Activated naive CD4-positive, alpha-beta T cell treated with anti-CD3 and anti-CD28 coated beads for 36 hours (primary cell): ENCODE measurements around the gene IL21R. TPM values are rescaled to one million over a fixed set of nuclear protein-coding genes. Genes with fewer than 3 reads are reported as not detected.

Experiments used
- CTCF ChIA-PET: fragments of 350-600 bp; sonication (Branson Sonifier 250); formaldehyde crosslinking; loops from one replicate; lab custom pipeline; 2021; ENCODE audit warnings: antibody characterized with exemption; lab: Charles Lee
- DNase-seq: peaks from one replicate; pipeline ENCODE4 v3.0.0-alpha.2; 2020
- H3K27ac Mint-ChIP-seq: one replicate; pipeline ENCODE4 v1.8.0; 2021; ENCODE audit warnings: mild to moderate bottlenecking, mixed read lengths
- H3K27me3 Mint-ChIP-seq: one replicate; pipeline ENCODE4 v1.8.0; 2021; ENCODE audit warnings: low read depth, mixed read lengths
- H3K36me3 Mint-ChIP-seq: one replicate; pipeline ENCODE4 v1.8.0; 2021; ENCODE audit warnings: low read depth, mixed read lengths
- H3K4me1 Mint-ChIP-seq: one replicate; pipeline ENCODE4 v1.8.0; 2021; ENCODE audit warnings: low read depth, mixed read lengths
- H3K4me3 Mint-ChIP-seq: one replicate; pipeline ENCODE4 v1.8.0; 2021; ENCODE audit warnings: mild to moderate bottlenecking, moderate library complexity, mixed read lengths
- H3K9me3 Mint-ChIP-seq: one replicate; pipeline ENCODE4 v1.8.0; 2021; ENCODE audit warnings: mixed read lengths
- intact Hi-C: fragments of 100-400 bp; cut with micrococcal nuclease; formaldehyde crosslinking; loops from one replicate; pipeline ENCODE4 v1.15.1; 2023
- total RNA-seq, 2 experiments: library from RNA; stranded (reverse); gene quantifications; one replicate each; pipeline ENCODE4 v1.2.3, GENCODE V29; 2021

IL21R gene
- total RNA-seq, 2 experiments from 2014 or later: 93.8 to 99.2 TPM

DNA sequence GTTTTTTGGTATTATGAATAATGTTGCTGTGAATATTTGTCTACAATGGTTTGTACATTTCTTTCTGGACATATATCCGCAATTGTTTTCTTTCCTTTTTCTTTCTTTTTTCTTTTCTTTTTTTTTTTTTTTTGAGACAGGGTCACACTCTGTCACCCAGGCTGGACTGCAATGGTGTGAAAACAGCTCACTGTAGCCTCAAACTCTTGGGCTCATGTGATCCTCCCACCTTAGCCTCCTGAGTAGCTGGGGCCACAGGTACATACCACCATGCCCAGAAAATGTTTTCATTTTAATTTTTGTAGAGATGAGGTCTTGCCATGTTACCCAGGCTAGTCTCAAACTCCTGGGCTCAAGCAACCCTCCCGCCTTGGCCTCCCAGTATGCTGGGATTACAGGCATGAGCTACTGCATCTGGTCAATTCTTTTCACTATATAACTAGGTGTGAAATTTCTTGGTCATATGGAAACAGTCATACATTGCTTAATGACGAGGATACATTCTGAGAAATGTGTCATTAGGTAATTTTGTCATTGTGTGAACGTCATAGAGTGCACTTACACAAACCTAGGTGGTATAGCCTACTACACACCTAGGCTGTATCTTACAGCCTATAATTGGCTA lies 15.2 kb downstream of the IL21R start:
- Mint-ChIP-seq H3K36me3 (peaks cover 83% of the 10 kb centered on the region), H3K4me1 (peaks cover 68% of the 10 kb centered on the region), H3K27me3 (no peaks in the 10 kb centered on the region), H3K27ac (peak overlapping the region; percentile 94), H3K4me3 (no peak overlapping the region), H3K9me3 (peaks cover 13% of the 10 kb centered on the region)
- CTCF ChIA-PET: interaction anchor here (0.6 to 1.1 kb wide), 3 partner anchors 10 to 111 kb away, joined by 3 to 5 read pairs (median 4); no protein-coding TSS in a partner anchor
- peak; percentile 59 for DNase-seq
- intact Hi-C loops: loop anchor here (1.0 kb wide), 2 partner anchors 9 kb away; no protein-coding TSS in a partner anchor

DNA sequence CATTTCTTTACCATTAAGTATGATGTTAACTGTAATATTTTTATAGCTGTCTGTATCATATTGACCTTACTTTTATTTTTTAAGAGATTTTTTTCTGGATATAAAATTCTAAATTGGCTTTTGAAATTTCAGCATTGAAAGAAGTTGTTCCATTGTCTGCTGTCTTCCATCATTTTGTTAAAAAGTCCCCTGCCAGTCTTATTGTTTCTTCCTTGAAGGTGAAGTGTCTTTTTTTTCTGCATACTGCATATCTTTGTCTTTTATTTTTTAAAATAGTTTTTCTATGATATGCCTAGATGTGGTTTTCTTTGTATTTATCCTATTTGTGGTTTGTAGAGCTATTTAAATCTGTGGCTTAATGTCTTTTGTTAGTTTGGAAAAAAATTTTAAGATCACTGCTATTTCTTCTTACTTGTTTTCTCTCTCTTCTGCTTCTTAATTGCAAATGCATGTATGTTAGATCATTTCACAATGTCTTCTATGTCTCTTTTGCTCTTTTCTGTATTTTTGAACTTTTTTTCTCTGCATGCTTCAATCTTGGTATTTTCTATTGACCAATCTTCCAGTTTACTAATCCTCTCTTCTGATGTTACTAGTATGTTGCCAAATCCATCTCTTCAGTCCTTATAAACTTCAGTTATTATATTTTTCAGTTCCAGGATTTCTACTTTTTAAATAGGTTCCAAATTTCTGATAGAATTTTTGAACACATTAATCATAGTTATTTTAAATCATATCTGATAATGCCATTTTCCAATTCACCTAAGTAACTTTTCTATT lies 20.2 kb downstream of the IL21R start:
- CTCF ChIA-PET: interaction anchor here (1.1 to 1.2 kb wide), 2 partner anchors 12 to 188 kb away, joined by 4 to 5 read pairs; no protein-coding TSS in a partner anchor
- Mint-ChIP-seq H3K27me3 (no peaks in the 10 kb centered on the region), H3K27ac (peak overlapping the region; percentile 54), H3K9me3 (peaks cover 14% of the 10 kb centered on the region), H3K4me1 (peaks cover 69% of the 10 kb centered on the region), H3K36me3 (peaks cover 87% of the 10 kb centered on the region), H3K4me3 (no peak overlapping the region)
- no peak for DNase-seq
- intact Hi-C loops: no loop called here

DNA sequence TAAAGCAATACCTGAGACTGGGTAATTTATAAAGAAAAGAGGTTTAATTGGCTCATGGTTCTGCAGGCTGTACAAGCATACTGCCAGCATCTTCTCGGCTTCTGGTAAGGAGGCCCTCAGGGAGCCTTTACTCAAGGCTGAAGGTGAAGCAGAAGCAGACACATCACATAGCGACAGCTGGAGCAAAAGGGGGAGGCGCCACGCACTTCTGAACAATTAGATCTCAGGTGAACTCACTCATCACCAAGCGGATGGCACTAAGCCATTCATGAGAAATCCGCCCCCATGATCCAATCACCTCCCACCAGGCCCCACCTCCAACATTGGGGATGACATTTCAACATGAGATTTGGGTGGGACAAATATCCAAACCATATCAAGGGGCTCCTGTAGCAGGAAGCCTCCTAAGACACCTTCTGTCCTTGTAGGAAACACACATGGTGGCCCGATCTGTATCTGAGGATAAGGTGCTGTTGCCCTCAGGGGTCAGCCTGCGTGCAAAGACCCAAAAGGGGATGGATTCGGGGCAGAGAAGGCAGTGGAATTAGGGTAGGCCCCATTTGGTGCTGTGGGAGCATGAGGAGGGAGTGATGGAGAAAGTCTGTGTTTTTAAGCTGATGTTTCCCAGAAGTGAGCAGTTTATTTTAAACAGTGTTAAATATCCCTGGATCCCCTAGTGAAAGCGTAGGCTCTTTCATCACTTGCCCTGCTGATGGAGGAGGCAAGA lies 23.0 kb downstream of the IL21R start:
- CTCF ChIA-PET: no interaction called here

DNA sequence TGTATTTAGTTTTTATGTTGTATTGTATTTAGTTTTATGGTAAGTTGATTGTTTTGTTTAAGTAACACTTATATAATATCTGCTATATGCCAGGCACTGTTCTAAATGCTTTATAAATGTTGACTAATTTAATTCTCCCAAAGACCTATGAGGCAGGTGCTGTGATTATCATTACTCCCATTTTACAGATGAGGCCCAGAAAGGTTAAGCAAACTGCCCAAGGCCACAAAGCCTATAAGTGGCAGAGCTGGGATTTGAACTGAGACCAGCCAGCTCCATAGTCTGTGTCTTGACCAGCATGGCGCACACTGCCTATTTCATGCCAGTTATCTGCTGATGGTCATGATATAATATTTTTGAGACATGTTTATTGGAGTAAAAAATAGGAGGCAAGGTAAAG lies 24.0 kb downstream of the IL21R start:
- Mint-ChIP-seq H3K4me1 (peaks cover 79% of the 10 kb centered on the region), H3K4me3 (no peak overlapping the region), H3K36me3 (peaks cover 88% of the 10 kb centered on the region), H3K27me3 (no peaks in the 10 kb centered on the region), H3K27ac (peak overlapping the region; percentile 92), H3K9me3 (peaks cover 5% of the 10 kb centered on the region)
- DNase-seq: no peak
- CTCF ChIA-PET: no interaction called here
- intact Hi-C loops: loop anchor here (1.0 to 2.0 kb wide), 3 partner anchors 9 to 25 kb away; no protein-coding TSS in a partner anchor

More for the DNA sequence above, 23.0 kb downstream of the IL21R start:
- Mint-ChIP-seq H3K36me3 (peaks cover 88% of the 10 kb centered on the region), H3K27ac (peak overlapping the region; percentile 92), H3K9me3 (peaks cover 13% of the 10 kb centered on the region), H3K4me3 (no peak overlapping the region), H3K4me1 (peaks cover 77% of the 10 kb centered on the region), H3K27me3 (no peaks in the 10 kb centered on the region)
- intact Hi-C loops: no loop called here
- no peak for DNase-seq

DNA sequence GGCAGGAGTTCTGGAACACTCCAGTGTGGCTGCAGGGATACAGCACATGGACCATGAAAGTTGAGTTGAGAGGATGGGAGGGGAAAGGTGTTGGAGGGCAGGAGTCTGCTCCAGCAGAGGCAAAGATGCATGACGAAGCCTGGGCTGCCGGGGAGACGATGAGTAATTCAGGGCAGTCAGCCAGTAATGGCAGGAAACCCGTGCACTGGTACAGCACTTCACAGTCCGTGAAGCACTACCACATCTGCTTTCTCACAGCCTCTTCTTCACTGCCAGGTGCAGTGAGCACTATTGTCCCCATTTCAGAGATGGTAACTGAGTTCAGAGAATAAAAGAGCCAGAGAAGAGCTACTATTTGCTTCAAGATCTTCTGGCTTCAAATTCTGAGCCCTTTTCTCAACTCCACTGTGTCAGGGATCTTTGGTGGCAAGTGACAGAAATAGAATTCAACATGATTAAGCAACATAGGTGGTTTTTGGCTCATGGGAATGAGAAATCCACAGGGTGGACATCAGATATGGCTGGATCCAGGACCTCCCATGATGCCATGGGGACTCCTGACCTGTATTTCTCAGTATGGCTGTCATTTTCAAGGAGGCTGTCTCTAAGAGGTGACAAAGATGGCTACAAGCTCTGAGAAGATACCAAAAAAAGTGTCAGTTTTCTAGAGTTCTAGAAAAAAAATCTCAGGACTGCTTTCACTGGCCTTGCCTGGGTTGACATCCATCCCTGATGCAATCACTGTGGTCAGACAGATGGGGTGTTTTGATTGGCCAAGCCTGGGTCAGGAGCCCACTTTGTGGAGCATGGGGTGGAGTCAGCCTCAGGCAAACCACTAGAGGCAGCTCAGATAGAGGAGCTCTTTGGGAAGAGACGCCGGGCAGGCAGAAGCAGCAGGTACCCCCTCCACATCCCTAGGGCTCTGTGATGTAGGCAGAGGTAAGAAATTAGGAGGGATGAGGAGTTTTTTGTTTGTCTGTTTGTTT lies 24.7 kb downstream of the IL21R start:
- Mint-ChIP-seq H3K27me3 (no peaks in the 10 kb centered on the region), H3K4me3 (peak overlapping the region; percentile 29), H3K27ac (peak overlapping the region; percentile 92), H3K4me1 (peaks cover 83% of the 10 kb centered on the region), H3K36me3 (peaks cover 87% of the 10 kb centered on the region), H3K9me3 (peaks cover 4% of the 10 kb centered on the region)
- CTCF ChIA-PET: interaction anchor here (1.0 to 1.9 kb wide), 4 partner anchors 26 to 258 kb away, joined by 3 to 5 read pairs (median 4); no protein-coding TSS in a partner anchor
- intact Hi-C loops: loop anchor here (1.0 to 2.0 kb wide), 3 partner anchors 9 to 24 kb away; no protein-coding TSS in a partner anchor
- DNase-seq: peak; percentile 94

DNA sequence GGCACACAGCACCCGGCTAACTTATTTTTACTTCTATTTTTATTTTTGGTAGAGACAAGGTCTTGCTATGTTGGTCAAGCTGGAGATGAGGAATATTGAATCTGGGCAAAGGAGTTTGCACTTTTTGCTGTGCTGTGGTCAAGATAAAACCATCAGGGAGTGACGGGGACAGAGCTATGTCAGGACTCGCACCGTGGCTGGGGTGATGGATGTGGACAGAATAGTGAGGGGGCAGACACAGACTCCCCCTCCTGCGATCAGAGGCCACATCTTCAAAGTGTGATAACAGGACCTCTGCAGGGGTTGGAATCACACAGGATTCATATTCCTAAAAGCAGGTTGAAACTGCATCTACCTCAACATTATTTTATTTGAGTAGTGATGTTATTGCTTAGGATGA lies 25.6 kb downstream of the IL21R start:
- no peaks in the 10 kb centered on the region for H3K9me3 Mint-ChIP-seq
- no peaks in the 10 kb centered on the region for H3K27me3 Mint-ChIP-seq
- DNase-seq: no peak
- peak overlapping the region; percentile 92 for H3K27ac Mint-ChIP-seq
- peaks cover 83% of the 10 kb centered on the region for H3K4me1 Mint-ChIP-seq
- H3K4me3 Mint-ChIP-seq: no peak overlapping the region
- intact Hi-C loops: loop anchor here (2.0 kb wide), 1 partner anchor 23 kb away; no protein-coding TSS in a partner anchor
- CTCF ChIA-PET: interaction anchor here (1.0 to 1.9 kb wide), 4 partner anchors 25 to 259 kb away, joined by 3 to 5 read pairs (median 4); no protein-coding TSS in a partner anchor
- peaks cover 86% of the 10 kb centered on the region for H3K36me3 Mint-ChIP-seq

DNA sequence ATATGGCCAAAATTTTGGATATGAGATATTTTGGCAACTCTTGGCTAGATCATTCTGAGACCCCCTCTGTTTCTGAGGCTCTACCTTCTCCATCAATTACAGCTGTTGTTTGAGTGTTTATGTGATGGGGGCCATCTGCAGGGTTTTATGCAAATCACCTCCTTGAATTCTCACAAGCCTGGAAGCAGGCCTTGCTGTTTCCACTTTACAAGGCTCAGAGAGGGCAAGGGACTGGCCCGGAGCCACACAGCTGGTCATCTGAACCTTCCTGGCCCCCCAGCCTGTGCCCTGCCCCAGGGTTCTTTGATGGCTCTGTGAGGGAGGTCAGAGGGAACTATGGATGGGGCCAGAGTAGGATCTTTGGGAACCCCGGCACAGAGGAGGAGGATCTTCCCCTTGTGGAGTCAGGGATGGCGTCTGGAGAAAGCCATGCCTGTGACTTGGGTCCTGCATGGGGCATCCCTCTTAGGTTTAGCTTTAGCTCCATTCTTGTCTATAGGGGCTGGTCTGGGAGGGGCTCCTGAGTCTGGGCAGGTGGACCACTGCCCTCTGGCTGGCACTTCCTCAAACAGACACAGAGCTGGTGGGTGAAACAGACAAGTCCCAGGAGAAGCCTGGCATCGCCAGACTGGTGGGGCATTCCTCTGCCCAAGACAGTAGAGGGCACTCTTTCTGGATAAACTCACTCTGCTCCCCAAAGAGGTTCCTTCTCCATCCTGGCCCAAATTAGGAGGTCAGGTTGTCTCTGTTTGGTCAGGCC lies 26.2 kb downstream of the IL21R start:
- Mint-ChIP-seq H3K9me3 (no peaks in the 10 kb centered on the region), H3K27me3 (no peaks in the 10 kb centered on the region), H3K27ac (peak overlapping the region; percentile 79), H3K36me3 (peaks cover 87% of the 10 kb centered on the region), H3K4me1 (peaks cover 85% of the 10 kb centered on the region), H3K4me3 (no peak overlapping the region)
- intact Hi-C loops: no loop called here
- CTCF ChIA-PET: interaction anchor here (0.6 to 1.9 kb wide), 3 partner anchors 21 to 260 kb away, joined by 3 to 5 read pairs (median 3); no protein-coding TSS in a partner anchor
- no peak for DNase-seq

DNA sequence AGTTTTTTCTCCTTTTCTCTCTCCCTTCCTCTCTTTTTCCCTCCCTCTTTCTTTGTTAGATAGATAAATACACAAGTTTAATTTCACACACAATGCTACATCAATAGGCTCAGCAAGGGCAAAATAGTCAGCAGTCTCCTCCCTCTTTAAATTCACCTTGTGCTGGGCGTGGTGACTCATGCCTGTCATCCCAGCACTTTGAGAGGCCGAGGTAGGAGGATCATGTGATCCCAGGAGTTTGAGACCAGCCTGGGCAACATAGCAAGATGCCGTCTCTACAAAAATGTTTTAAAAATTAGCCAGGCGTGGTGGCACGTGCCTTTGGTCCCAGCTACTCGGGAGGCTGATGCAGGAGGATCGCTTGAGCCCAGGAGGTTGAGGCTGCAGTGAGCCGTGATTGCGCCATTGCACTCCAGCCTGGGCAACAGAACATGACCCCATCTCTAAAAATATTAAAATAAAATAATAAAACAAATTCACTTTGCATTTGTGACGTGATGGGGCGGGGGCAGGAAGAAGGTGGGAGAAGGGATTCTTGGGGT lies 27.4 kb downstream of the IL21R start:
- CTCF ChIA-PET: no interaction called here
- intact Hi-C loops: no loop called here
- H3K27me3 Mint-ChIP-seq: no peaks in the 10 kb centered on the region
- H3K4me1 Mint-ChIP-seq: peaks cover 73% of the 10 kb centered on the region
- no peaks in the 10 kb centered on the region for H3K9me3 Mint-ChIP-seq
- H3K4me3 Mint-ChIP-seq: no peak overlapping the region
- DNase-seq: no peak
- H3K27ac Mint-ChIP-seq: peak overlapping the region; percentile 44
- peaks cover 87% of the 10 kb centered on the region for H3K36me3 Mint-ChIP-seq

DNA sequence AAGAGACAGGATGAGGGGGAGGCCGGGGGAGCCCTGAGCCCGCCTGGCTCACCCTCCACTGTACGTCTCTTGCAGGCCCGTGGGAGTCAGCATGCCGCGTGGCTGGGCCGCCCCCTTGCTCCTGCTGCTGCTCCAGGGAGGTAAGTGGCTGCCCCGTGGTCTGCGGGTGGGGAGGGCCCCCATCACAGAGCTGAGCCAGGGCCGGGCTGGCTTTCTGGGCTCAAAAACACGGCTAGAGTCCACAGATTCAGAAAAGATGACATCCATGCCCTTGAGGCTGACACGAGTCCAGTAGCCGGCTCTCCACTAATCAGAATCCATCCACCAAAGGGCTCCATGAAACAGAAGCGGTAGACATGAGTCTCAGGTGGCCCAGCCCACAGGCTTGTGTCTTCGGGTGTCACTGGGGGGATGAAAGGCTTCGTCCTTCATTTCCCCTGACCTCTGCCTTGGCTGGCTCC lies 28.0 kb downstream of the IL21R start:
- peaks cover 87% of the 10 kb centered on the region for H3K36me3 Mint-ChIP-seq
- DNase-seq: no peak
- intact Hi-C loops: no loop called here
- H3K27me3 Mint-ChIP-seq: no peaks in the 10 kb centered on the region
- peaks cover 68% of the 10 kb centered on the region for H3K4me1 Mint-ChIP-seq
- H3K9me3 Mint-ChIP-seq: no peaks in the 10 kb centered on the region
- CTCF ChIA-PET: no interaction called here
- H3K27ac Mint-ChIP-seq: peak overlapping the region; percentile 86
- H3K4me3 Mint-ChIP-seq: no peak overlapping the region

DNA sequence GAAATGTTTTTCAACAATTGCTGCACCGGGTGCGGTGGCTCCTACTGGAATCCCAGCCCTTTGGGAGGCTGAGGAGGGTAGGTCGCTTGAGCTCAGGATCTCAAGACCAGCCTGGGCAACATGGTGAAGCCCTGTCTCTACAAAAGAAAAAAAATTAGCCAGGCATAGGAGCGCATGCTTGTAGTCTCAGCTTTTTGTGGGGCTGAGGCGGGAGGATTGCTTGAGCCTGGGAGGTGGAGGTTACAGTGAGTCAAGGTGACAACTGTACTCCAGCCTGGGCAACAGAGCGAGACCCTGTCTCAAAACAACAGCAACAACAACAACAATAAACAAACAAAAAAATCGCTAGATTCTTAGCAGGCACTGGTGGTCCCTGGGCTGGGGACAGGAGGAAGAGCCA lies 28.5 kb downstream of the IL21R start:
- Mint-ChIP-seq H3K4me3 (no peak overlapping the region), H3K9me3 (no peaks in the 10 kb centered on the region), H3K4me1 (peaks cover 63% of the 10 kb centered on the region), H3K27me3 (no peaks in the 10 kb centered on the region), H3K27ac (peak overlapping the region; percentile 86), H3K36me3 (peaks cover 84% of the 10 kb centered on the region)
- no peak for DNase-seq
- intact Hi-C loops: no loop called here
- CTCF ChIA-PET: no interaction called here
